GM23338 (cell line): ENCODE data around the gene ZBTB46. TPM values are rescaled to one million over a fixed set of nuclear protein-coding genes. Genes with fewer than 3 reads are reported as not detected.
A peak's percentile ranks its signal among the peaks of the same experiment; 100 is the strongest.

Source experiments
- ATAC-seq: fragments of 200-7000 bp; cut with Tn5 transposase; 3 replicates; pipeline ENCODE4 v1.9.1; 2020
- DNase-seq: peaks from one replicate; pipeline ENCODE4 v3.0.0-alpha.2; 2015; ENCODE audit warnings: low spot score
- H2AFZ ChIP-seq: fragments of 200-600 bp; sonication (generic); 2 replicates; pipeline ENCODE4 v1.8.0; 2016; ENCODE audit warnings: antibody characterized with exemption, mild to moderate bottlenecking, moderate library complexity
- H3F3A ChIP-seq: fragments of 200-600 bp; sonication (generic); replicated peaks from 2 replicates; pipeline ENCODE4 v1.8.0; 2017; ENCODE audit warnings: antibody characterized with exemption, mixed run types, low read depth
- H3K27ac ChIP-seq: fragments of 200-600 bp; sonication (generic); 2 replicates; pipeline ENCODE4 v1.6.1; 2016; ENCODE audit warnings: low read depth
- H3K27me3 ChIP-seq: fragments of 200-600 bp; sonication (generic); 2 replicates; pipeline ENCODE4 v1.8.0; 2016; ENCODE audit warnings: mild to moderate bottlenecking, mixed run types, moderate library complexity; ENCODE audit not compliant: insufficient read depth
- H3K36me3 ChIP-seq: fragments of 200-600 bp; sonication (generic); 2 replicates; pipeline ENCODE4 v1.8.0; 2016; ENCODE audit warnings: mild to moderate bottlenecking; ENCODE audit not compliant: insufficient read depth
- H3K4me1 ChIP-seq: fragments of 200-600 bp; sonication (generic); 2 replicates; pipeline ENCODE4 v1.8.0; 2016; ENCODE audit warnings: mild to moderate bottlenecking, moderate library complexity; ENCODE audit not compliant: insufficient read depth
- H3K4me2 ChIP-seq: fragments of 200-600 bp; sonication (generic); 2 replicates; pipeline ENCODE4 v1.7.1; 2017; ENCODE audit warnings: mixed run types
- H3K4me3 ChIP-seq: fragments of 200-600 bp; sonication (generic); 2 replicates; pipeline ENCODE4 v1.6.1; 2016; ENCODE audit warnings: mixed run types
- H3K79me2 ChIP-seq: fragments of 200-600 bp; sonication (generic); replicated peaks from 2 replicates; pipeline ENCODE4 v1.8.0; 2017; ENCODE audit warnings: mild to moderate bottlenecking; ENCODE audit not compliant: insufficient read depth
- H3K9me2 ChIP-seq: fragments of 200-600 bp; sonication (generic); 2 replicates; pipeline ENCODE4 v1.8.0; 2017; ENCODE audit not compliant: insufficient read depth
- H4K20me1 ChIP-seq: fragments of 200-600 bp; sonication (generic); replicated peaks from 2 replicates; pipeline ENCODE4 v1.8.0; 2017; ENCODE audit warnings: mild to moderate bottlenecking; ENCODE audit not compliant: insufficient read depth
- H3K27ac Mint-ChIP-seq: 2 replicates; pipeline ENCODE4 v1.8.0; 2020; ENCODE audit warnings: inconsistent platforms, mild to moderate bottlenecking, moderate library complexity, mixed read lengths
- H3K27me3 Mint-ChIP-seq: 3 replicates; pipeline ENCODE4 v1.8.0; 2022; ENCODE audit warnings: low read depth, mild to moderate bottlenecking, moderate library complexity, mixed read lengths, inconsistent platforms; ENCODE audit not compliant: insufficient read depth, poor library complexity
- H3K36me3 Mint-ChIP-seq: 3 replicates; pipeline ENCODE4 v1.8.0; 2021; ENCODE audit warnings: low read depth, mild to moderate bottlenecking, inconsistent platforms, moderate library complexity, mixed read lengths
- H3K4me1 Mint-ChIP-seq: 3 replicates; pipeline ENCODE4 v1.8.0; 2020; ENCODE audit warnings: mild to moderate bottlenecking, inconsistent platforms, mixed read lengths
- H3K4me3 Mint-ChIP-seq: 3 replicates; pipeline ENCODE4 v1.8.0; 2021; ENCODE audit warnings: moderate library complexity, mild to moderate bottlenecking, inconsistent platforms, mixed read lengths
- H3K9me3 Mint-ChIP-seq: 3 replicates; pipeline ENCODE4 v1.8.0; 2020; ENCODE audit warnings: moderate library complexity, mild to moderate bottlenecking, inconsistent platforms, mixed read lengths
- CREB1 ChIP-seq: fragments of 250-450 bp; sonication (Bioruptor Pico); IDR thresholded peaks from 2 replicates; pipeline ENCODE4 v1.5.0; 2020; ENCODE audit warnings: low read depth, mild to moderate bottlenecking, moderate library complexity
- JUNB ChIP-seq: IDR thresholded peaks from one replicate; pipeline ENCODE4 v1.6.1; 2016; ENCODE audit warnings: antibody characterized with exemption; ENCODE audit not compliant: unreplicated experiment
- NANOG ChIP-seq: IDR thresholded peaks from 2 replicates; pipeline ENCODE4 v1.6.1; 2016; ENCODE audit warnings: antibody characterized with exemption, borderline replicate concordance
- POLR2AphosphoS5 ChIP-seq: IDR thresholded peaks from 2 replicates; pipeline ENCODE4 v1.6.1; 2016; ENCODE audit warnings: antibody characterized with exemption, low read depth
- ZNF114 ChIP-seq: fragments of 250-450 bp; sonication (Bioruptor Pico); IDR thresholded peaks from 2 replicates; pipeline ENCODE4 v1.5.0; 2020; ENCODE audit warnings: mild to moderate bottlenecking, moderate library complexity
- ZNF331 ChIP-seq: fragments of 250-450 bp; sonication (Bioruptor Pico); IDR thresholded peaks from 2 replicates; pipeline ENCODE4 v1.5.0; 2020; ENCODE audit warnings: low read depth, mild to moderate bottlenecking, moderate library complexity
- polyA plus RNA-seq: library from polyadenylated mRNA; unstranded; fragments of >200 nt; fragmentation: Nextera tagmentation; extraction: Ambion mirVana; gene quantifications from 2 replicates; pipeline ENCODE4 v1.2.1, GENCODE V29; 2016
- total RNA-seq: library from RNA; depleted of rRNA; stranded (reverse); fragments of >200 nt; shearing (Covaris generic); gene quantifications from 2 replicates; pipeline ENCODE4 v1.2.3, GENCODE V29; 2014
- TF ChIP-seq, protein P1 (sequence below), 2 experiments: fragments of 200-600 bp in 1 of 2; sonication (generic) in 1 of 2; conservative IDR thresholded peaks; 2 replicates each; pipeline versions ENCODE4 v1.5.1 to v1.6.1; 2016 to 2017; ENCODE audit warnings: antibody characterized with exemption in 2 of 2, low read depth in 2 of 2, mild to moderate bottlenecking in 2 of 2, moderate library complexity in 1 of 2
- TF ChIP-seq, protein P2 (sequence below): fragments of 250-450 bp; sonication (Bioruptor Pico); IDR thresholded peaks from 2 replicates; pipeline ENCODE4 v1.5.0; 2020; ENCODE audit warnings: mild to moderate bottlenecking, moderate library complexity

The ZBTB46 gene
- total and polyA plus RNA-seq, 2 experiments from 2014 or later = 3.2 to 26.9 TPM

DNA sequence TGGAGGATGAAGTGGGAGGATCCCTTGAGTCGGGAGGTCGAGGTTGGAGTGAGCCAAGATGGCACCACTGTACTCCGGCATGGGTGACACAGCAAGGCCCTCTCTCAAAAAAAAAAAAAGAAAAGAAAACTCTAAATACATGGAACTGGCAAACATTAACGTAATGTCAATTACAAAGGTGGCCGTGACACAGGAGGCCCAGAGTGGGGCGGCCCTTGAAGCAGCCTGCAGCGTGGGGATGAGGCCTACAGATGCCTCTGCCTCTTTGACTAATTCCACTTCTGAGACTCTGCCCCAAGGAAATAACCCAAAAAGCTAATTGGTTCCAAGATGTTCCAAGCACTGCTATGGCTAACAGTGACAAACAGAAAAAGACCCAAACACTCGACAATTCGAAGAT is 21.2 kb downstream of the ZBTB46 start:
- Mint-ChIP-seq H3K36me3 (peaks cover under 1% of the 10 kb centered on the region; the same call in 1 of the 3 replicates), H3K9me3 (peaks cover under 1% of the 10 kb centered on the region; the same call in 1 of the 3 replicates), H3K4me1 (peaks cover 7% of the 10 kb centered on the region; the same call in 2 of the 3 replicates), H3K27ac (no peak overlapping the region), H3K27me3 (peaks cover 9% of the 10 kb centered on the region), H3K4me3 (no peak overlapping the region)
- Histone ChIP-seq H4K20me1 (peaks cover 4% of the 10 kb centered on the region; the same call in 1 of the 2 replicates), H3K9me2 (no peaks in the 10 kb centered on the region), H3K4me2 (no peak overlapping the region), H3K27me3 (no peaks in the 10 kb centered on the region), H3F3A (0 out of 2 replicates have a peak, but pooled peaks cover 5% of the 10 kb centered on the region), H3K36me3 (no peaks in the 10 kb centered on the region), H3K4me3 (no peak overlapping the region), H3K4me1 (no peaks in the 10 kb centered on the region), H2AFZ (no peak overlapping the region), H3K79me2 (peaks cover 54% of the 10 kb centered on the region), H3K27ac (no peak overlapping the region)
- TF ChIP-seq NANOG (no peak), CREB1 (CRISPR knock-in tag) (no peak), ZNF331 (CRISPR knock-in tag) (no peak)
- TF ChIP-seq, protein P1, sequence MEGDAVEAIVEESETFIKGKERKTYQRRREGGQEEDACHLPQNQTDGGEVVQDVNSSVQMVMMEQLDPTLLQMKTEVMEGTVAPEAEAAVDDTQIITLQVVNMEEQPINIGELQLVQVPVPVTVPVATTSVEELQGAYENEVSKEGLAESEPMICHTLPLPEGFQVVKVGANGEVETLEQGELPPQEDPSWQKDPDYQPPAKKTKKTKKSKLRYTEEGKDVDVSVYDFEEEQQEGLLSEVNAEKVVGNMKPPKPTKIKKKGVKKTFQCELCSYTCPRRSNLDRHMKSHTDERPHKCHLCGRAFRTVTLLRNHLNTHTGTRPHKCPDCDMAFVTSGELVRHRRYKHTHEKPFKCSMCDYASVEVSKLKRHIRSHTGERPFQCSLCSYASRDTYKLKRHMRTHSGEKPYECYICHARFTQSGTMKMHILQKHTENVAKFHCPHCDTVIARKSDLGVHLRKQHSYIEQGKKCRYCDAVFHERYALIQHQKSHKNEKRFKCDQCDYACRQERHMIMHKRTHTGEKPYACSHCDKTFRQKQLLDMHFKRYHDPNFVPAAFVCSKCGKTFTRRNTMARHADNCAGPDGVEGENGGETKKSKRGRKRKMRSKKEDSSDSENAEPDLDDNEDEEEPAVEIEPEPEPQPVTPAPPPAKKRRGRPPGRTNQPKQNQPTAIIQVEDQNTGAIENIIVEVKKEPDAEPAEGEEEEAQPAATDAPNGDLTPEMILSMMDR (conservative IDR thresholded peaks at IDR 0.05; ENCODE audit: low read depth in 2 of 2) = no peak
- ATAC-seq (no peak), DNase-seq (no peak)

DNA sequence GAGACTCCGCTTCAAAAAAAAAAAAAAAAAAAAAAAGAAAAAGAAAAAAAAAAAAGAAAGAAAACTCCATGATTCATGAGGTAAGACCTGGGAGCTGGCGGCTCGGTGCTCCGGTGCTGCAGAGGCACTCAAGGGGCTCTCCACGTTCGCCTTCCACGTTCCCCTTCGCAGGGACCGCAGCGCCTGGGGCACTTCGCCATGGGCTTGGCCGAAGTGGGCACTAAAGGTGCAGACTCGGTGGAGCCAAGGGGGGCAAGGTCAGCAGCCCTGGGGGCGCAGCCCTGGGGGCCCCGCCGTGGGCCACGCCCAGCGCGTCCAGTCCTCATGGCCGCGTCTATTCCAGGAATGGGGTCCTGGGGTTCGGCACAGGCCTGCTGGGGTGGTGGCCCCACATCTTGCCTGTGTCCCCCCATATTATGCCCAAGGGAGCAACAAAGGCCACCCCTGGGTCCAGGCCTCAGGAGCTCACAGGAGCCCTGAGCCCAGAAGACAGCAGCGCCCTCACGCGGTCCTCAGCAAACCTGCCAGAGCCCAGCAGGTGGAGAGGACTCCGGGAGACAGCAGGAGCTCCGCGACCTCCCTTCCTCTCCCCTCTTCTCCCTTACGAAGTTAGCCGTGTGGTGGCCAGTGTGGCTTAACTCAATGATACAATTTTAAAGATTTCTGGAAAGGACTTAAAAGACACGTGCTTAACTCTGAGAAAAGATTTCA is 21.9 kb downstream of the ZBTB46 start:
- Histone ChIP-seq H2AFZ (no peak overlapping the region), H4K20me1 (peaks cover 8% of the 10 kb centered on the region), H3K27me3 (no peaks in the 10 kb centered on the region), H3K4me1 (no peaks in the 10 kb centered on the region), H3K4me2 (no peak overlapping the region), H3K9me2 (no peaks in the 10 kb centered on the region), H3K79me2 (peaks cover 47% of the 10 kb centered on the region), H3K36me3 (no peaks in the 10 kb centered on the region), H3F3A (0 out of 2 replicates have a peak, but pooled peaks cover 5% of the 10 kb centered on the region), H3K27ac (no peak overlapping the region), H3K4me3 (no peak overlapping the region)
- ATAC-seq (peak; percentile 64), DNase-seq (peak; percentile 55)
- no peak for TF ChIP-seq JUNB
- TF ChIP-seq NANOG = no peak
- TF ChIP-seq ZNF114 = no peak
- TF ChIP-seq ZNF331 (CRISPR knock-in tag) = no peak
- TF ChIP-seq CREB1 (CRISPR knock-in tag) = no peak
- TF ChIP-seq POLR2AphosphoS5 = no peak
- TF ChIP-seq, protein P1 (conservative IDR thresholded peaks at IDR 0.05; ENCODE audit: low read depth in 2 of 2) = peak; percentile 28 to 59
- TF ChIP-seq, protein P2, sequence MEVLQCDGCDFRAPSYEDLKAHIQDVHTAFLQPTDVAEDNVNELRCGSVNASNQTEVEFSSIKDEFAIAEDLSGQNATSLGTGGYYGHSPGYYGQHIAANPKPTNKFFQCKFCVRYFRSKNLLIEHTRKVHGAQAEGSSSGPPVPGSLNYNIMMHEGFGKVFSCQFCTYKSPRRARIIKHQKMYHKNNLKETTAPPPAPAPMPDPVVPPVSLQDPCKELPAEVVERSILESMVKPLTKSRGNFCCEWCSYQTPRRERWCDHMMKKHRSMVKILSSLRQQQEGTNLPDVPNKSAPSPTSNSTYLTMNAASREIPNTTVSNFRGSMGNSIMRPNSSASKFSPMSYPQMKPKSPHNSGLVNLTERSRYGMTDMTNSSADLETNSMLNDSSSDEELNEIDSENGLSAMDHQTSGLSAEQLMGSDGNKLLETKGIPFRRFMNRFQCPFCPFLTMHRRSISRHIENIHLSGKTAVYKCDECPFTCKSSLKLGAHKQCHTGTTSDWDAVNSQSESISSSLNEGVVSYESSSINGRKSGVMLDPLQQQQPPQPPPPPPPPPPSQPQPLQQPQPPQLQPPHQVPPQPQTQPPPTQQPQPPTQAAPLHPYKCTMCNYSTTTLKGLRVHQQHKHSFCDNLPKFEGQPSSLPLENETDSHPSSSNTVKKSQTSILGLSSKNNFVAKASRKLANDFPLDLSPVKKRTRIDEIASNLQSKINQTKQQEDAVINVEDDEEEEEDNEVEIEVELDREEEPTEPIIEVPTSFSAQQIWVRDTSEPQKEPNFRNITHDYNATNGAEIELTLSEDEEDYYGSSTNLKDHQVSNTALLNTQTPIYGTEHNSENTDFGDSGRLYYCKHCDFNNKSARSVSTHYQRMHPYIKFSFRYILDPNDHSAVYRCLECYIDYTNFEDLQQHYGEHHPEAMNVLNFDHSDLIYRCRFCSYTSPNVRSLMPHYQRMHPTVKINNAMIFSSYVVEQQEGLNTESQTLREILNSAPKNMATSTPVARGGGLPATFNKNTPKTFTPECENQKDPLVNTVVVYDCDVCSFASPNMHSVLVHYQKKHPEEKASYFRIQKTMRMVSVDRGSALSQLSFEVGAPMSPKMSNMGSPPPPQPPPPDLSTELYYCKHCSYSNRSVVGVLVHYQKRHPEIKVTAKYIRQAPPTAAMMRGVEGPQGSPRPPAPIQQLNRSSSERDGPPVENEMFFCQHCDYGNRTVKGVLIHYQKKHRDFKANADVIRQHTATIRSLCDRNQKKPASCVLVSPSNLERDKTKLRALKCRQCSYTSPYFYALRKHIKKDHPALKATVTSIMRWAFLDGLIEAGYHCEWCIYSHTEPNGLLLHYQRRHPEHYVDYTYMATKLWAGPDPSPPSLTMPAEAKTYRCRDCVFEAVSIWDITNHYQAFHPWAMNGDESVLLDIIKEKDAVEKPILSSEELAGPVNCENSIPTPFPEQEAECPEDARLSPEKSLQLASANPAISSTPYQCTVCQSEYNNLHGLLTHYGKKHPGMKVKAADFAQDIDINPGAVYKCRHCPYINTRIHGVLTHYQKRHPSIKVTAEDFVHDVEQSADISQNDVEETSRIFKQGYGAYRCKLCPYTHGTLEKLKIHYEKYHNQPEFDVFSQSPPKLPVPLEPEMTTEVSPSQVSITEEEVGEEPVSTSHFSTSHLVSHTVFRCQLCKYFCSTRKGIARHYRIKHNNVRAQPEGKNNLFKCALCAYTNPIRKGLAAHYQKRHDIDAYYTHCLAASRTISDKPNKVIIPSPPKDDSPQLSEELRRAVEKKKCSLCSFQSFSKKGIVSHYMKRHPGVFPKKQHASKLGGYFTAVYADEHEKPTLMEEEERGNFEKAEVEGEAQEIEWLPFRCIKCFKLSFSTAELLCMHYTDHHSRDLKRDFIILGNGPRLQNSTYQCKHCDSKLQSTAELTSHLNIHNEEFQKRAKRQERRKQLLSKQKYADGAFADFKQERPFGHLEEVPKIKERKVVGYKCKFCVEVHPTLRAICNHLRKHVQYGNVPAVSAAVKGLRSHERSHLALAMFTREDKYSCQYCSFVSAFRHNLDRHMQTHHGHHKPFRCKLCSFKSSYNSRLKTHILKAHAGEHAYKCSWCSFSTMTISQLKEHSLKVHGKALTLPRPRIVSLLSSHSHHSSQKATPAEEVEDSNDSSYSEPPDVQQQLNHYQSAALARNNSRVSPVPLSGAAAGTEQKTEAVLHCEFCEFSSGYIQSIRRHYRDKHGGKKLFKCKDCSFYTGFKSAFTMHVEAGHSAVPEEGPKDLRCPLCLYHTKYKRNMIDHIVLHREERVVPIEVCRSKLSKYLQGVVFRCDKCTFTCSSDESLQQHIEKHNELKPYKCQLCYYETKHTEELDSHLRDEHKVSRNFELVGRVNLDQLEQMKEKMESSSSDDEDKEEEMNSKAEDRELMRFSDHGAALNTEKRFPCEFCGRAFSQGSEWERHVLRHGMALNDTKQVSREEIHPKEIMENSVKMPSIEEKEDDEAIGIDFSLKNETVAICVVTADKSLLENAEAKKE = no peak
- no peaks in the 10 kb centered on the region; the same call in 2 of the 3 replicates for H3K9me3 Mint-ChIP-seq
- H3K4me1 Mint-ChIP-seq = peaks cover 7% of the 10 kb centered on the region; the same call in 2 of the 3 replicates
- H3K4me3 Mint-ChIP-seq = no peak overlapping the region
- H3K27me3 Mint-ChIP-seq = peaks cover 9% of the 10 kb centered on the region
- no peak overlapping the region for H3K27ac Mint-ChIP-seq
- H3K36me3 Mint-ChIP-seq = no peaks in the 10 kb centered on the region
